Measurements from ENCODE around the gene IRAG1.

Gene IRAG1

DNA sequence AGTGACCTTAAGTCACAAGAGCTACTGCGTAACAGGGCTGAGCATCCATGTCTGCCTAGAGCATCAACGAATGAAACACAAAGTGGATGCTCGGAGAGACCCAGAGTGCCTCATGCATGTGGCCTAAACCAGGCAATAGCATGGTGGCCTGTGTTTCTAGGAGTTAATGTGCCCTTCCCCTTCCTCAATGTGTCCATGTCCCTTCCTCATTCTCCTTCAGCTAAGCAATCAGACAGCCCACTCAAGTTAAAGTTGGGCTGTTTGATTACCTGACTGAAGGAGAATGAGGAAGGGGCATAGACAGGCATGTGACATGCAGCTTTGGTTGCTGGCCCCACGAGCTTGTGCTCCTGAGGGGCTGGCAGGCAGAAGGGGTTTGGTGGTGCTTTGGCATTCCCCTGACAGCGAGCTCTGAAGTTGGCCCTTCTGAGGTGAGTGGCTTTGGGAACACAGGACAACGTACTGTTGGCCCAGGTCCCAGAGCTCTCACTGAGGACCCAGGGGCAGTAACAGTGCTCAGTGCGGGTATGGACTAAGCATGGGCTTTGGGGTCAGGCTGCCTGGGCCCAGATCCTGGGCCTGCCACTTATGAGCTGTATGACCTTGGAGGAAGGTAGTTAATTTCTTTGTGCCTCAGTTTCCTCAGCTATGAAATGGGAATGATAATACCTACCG is 46.7 kb downstream of the IRAG1 start:
- H3K9me3 ChIP-seq (ENCODE audit: control insufficient read depth in 1 of 2, low read length in 2 of 2): no peaks in the 10 kb centered on the region
- peaks cover 0 to 3% of the 10 kb centered on the region in 2 donors for H3K4me1 ChIP-seq (ENCODE audit: control insufficient read depth in 1 of 2, insufficient read depth in 2 of 2, low read length in 2 of 2)
- no peak overlapping the region for H3K27ac ChIP-seq (ENCODE audit: low read depth, low read length)

DNA sequence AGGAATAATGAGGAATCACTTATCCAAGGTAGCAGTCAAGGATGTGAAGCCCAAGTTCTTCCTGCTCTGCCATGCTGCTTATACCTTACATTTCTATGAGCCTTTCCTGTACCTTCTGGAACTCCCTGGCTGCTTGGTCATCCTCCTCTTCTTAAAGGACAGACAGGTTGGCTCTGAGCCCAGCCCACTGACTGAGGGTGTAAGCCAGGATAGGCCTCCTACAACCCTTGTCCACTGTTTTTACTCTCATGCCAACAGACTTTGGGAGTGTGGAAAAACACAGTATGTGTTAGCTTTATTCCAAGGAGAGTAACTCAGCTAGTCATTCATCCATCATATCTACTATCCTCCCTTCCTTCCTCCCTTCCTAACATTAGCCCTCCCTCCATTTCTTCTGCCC is 47.5 kb downstream of the IRAG1 start:
- peaks cover 1 to 3% of the 10 kb centered on the region in 2 donors for H3K4me1 ChIP-seq (ENCODE audit: control insufficient read depth in 1 of 2, insufficient read depth in 2 of 2, low read length in 2 of 2)

More for the DNA sequence above, 46.7 kb downstream of the IRAG1 start:
- no peaks in the 10 kb centered on the region for H3K36me3 ChIP-seq (ENCODE audit: control insufficient read depth in 1 of 2, insufficient read depth in 2 of 2, low read length in 2 of 2)
- H3K9ac ChIP-seq (ENCODE audit: low read depth in 1 of 2, low read length in 2 of 2): no peak overlapping the region
- no peak overlapping the region for H3K4me3 ChIP-seq (ENCODE audit: low read depth in 1 of 2, low read length in 2 of 2)
- H3K27me3 ChIP-seq (ENCODE audit: control insufficient read depth in 1 of 2, insufficient read depth in 2 of 2, low read length in 2 of 2): no peaks in the 10 kb centered on the region

DNA sequence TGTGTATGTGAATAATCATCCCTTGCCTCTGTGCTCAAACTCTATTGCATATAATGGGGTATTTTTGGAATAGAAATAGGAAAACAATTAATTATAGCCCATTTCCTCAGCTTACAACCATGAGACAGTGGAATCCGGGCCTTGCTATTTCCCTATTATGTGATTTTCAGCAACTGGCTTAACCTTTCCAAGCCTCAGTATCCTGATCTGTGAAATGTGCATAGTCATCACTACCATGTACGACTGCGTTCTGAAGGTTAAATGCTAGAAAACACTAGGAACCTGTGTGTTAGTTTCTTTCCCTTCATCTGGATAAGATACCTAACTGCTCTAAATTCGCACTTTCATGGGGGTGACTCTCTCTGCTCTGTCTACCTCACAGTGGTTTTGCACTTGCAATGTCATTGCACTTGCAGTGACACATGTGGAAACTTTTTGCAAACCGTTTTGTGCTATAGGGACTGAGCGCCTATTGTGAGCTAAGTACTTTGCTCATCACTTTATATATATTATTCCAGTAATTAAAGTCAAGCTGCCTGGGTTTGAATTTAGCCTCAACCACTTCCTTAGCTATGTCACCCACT is 48.3 kb downstream of the IRAG1 start:
- Histone ChIP-seq H3K36me3 (ENCODE audit: control insufficient read depth in 1 of 2, insufficient read depth in 2 of 2, low read length in 2 of 2) (no peaks in the 10 kb centered on the region), H3K4me1 (ENCODE audit: control insufficient read depth in 1 of 2, insufficient read depth in 2 of 2, low read length in 2 of 2) (peaks cover 3 to 4% of the 10 kb centered on the region in 2 donors), H3K27me3 (ENCODE audit: control insufficient read depth in 1 of 2, insufficient read depth in 2 of 2, low read length in 2 of 2) (no peaks in the 10 kb centered on the region), H3K27ac (ENCODE audit: low read depth, low read length) (no peak overlapping the region), H3K4me3 (ENCODE audit: low read depth in 1 of 2, low read length in 2 of 2) (no peak overlapping the region), H3K9me3 (ENCODE audit: control insufficient read depth in 1 of 2, low read length in 2 of 2) (no peaks in the 10 kb centered on the region), H3K9ac (ENCODE audit: low read depth in 1 of 2, low read length in 2 of 2) (no peak overlapping the region)

More for the DNA sequence above, 47.5 kb downstream of the IRAG1 start:
- no peak overlapping the region for H3K4me3 ChIP-seq (ENCODE audit: low read depth in 1 of 2, low read length in 2 of 2)
- no peak overlapping the region for H3K9ac ChIP-seq (ENCODE audit: low read depth in 1 of 2, low read length in 2 of 2)
- no peaks in the 10 kb centered on the region for H3K36me3 ChIP-seq (ENCODE audit: control insufficient read depth in 1 of 2, insufficient read depth in 2 of 2, low read length in 2 of 2)
- no peaks in the 10 kb centered on the region for H3K27me3 ChIP-seq (ENCODE audit: control insufficient read depth in 1 of 2, insufficient read depth in 2 of 2, low read length in 2 of 2)
- no peaks in the 10 kb centered on the region for H3K9me3 ChIP-seq (ENCODE audit: control insufficient read depth in 1 of 2, low read length in 2 of 2)
- no peak overlapping the region for H3K27ac ChIP-seq (ENCODE audit: low read depth, low read length)

Measured in duodenal mucosa (tissue), 2 donors.